Activated CD8-positive, alpha-beta memory T cell treated with anti-CD3 and anti-CD28 coated beads for 36 hours (primary cell): ENCODE data around the gene CFB. TPM values are rescaled to one million over a fixed set of nuclear protein-coding genes. Genes with fewer than 3 reads are reported as not detected.

Source experiments
- CTCF ChIA-PET: fragments of 350-600 bp; sonication (Branson Sonifier 250); formaldehyde crosslinking; loops from one replicate; lab custom pipeline; 2021; ENCODE audit warnings: antibody characterized with exemption; lab: Charles Lee
- POLR2A ChIA-PET: fragments of 350-600 bp; sonication (Branson Sonifier 250); formaldehyde crosslinking; loops from one replicate; lab custom pipeline; 2021; ENCODE audit warnings: antibody characterized with exemption; lab: Charles Lee
- total RNA-seq, 2 experiments: library from RNA; stranded (reverse); gene quantifications; one replicate each; pipeline ENCODE4 v1.2.3, GENCODE V29; 2021

The CFB gene
- total RNA-seq: not detected

GRCh38 chr6:31945507-31946369 is at the start of gene CFB:
CFB (plus strand) TSS chr6:31946095; CDS start chr6:31946222, 127 bp downstream.
- ChIA-PET POLR2A (interaction anchor here (0.6 kb wide), 1 partner anchor 189 kb away, joined by 7 read pairs; no protein-coding TSS in a partner anchor), CTCF (interaction anchor here (0.6 to 1.0 kb wide), 2 partner anchors 13 to 16 kb away, joined by 3 to 4 read pairs; partner anchors contain the start of genes NELFE and SKIC2)

- ChIA-PET CTCF (interaction anchor here (1.0 kb wide), 1 partner anchor 13 kb away, joined by 4 read pairs; no protein-coding TSS in a partner anchor), POLR2A (no interaction called here)
These were observed 49.4 kb upstream of the CFB start for GRCh38 chr6:31896493-31896855.

GRCh38 chr6:31896856-31897611 is 48.9 kb upstream of the CFB start:
- CTCF ChIA-PET: interaction anchor here (0.7 to 2.0 kb wide), 5 partner anchors 12 to 217 kb away, joined by 3 to 7 read pairs (median 4); partner anchors contain the start of gene NEU1
- POLR2A ChIA-PET: interaction anchor here (1.0 kb wide), 1 partner anchor 62 kb away, joined by 3 read pairs; the partner anchor contains the start of genes NELFE and SKIC2

- ChIA-PET CTCF (interaction anchor here (0.5 to 2.0 kb wide), 9 partner anchors 12 to 218 kb away, joined by 3 to 7 read pairs (median 4); partner anchors contain the start of genes DXO and NEU1), POLR2A (interaction anchor here (0.6 to 1.0 kb wide), 3 partner anchors 21 to 293 kb away, joined by 3 to 4 read pairs (median 4); partner anchors contain the start of genes NELFE and SKIC2)
These were observed 48.1 kb upstream of the CFB start, which contains the start of gene EHMT2 for GRCh38 chr6:31897612-31898382. EHMT2 (minus strand) TSS chr6:31897698; CDS start chr6:31897677, 21 bp downstream.

- POLR2A ChIA-PET: interaction anchor here (0.6 to 0.7 kb wide), 3 partner anchors 20 to 292 kb away, joined by 4 read pairs; no protein-coding TSS in a partner anchor
These were observed 47.4 kb upstream of the CFB start for GRCh38 chr6:31898383-31899011.

DNA sequence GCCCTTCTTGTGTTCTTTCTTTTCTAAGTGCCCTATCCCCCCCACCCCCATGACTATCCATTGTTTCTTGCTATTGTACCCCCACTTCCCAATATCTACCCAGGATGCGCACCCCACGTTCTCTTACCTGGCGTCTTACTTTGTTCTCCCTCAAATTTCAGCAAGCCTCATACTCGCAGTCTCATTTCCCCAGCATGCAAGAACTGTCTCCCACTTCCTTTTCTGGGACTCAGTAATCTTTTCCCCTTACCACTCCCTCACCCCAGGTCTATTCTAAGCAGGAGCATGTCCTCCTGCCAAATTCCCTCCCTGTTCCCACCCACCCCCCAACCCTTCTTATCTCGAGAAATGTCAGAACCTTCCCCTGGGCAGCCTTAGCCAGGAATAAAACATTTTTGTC is 46.7 kb upstream of the CFB start:
- ChIA-PET CTCF (interaction anchor here (0.9 to 2.0 kb wide), 3 partner anchors 11 to 73 kb away, joined by 3 to 7 read pairs (median 3); partner anchors contain the start of gene DXO), POLR2A (no interaction called here)

More at GRCh38 chr6:31898383-31899011, 47.4 kb upstream of the CFB start:
- CTCF ChIA-PET: interaction anchor here (0.5 to 2.0 kb wide), 7 partner anchors 11 to 73 kb away, joined by 3 to 7 read pairs (median 4); partner anchors contain the start of genes DXO and NEU1

GRCh38 chr6:31899882-31900722 is 45.8 kb upstream of the CFB start:
- ChIA-PET CTCF (no interaction called here), POLR2A (no interaction called here)

DNA sequence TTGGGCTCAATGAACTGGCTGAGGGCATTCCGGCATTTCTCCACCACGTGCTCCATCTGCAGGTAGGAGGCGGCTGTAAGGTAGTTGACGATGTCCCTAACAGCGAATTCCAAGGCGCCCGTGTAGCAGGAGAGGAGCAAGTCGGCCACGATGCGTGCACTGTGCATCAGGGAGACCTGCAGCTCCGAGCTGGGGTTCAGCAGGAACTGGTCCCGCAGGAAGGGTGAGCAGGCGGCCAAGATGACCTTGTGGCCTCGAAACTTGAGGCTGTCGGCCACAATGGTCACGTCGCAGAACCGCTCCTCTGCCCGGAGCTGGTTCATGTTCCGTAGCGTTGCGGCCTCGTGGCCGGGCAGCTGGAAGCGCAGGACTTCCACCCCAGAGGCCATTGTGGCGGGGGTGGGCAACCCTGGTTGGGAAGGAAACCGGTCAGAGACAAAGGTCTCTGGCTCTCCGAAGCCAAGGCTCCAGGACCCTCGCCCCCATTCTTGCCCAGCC is 44.9 kb upstream of the CFB start:
- ChIA-PET CTCF (no interaction called here), POLR2A (no interaction called here)

- POLR2A ChIA-PET: interaction anchor here (0.6 kb wide), 2 partner anchors 70 to 228 kb away, joined by 3 read pairs; partner anchors contain the start of gene DXO
These were observed 44.4 kb upstream of the CFB start for GRCh38 chr6:31901415-31901952.

DNA sequence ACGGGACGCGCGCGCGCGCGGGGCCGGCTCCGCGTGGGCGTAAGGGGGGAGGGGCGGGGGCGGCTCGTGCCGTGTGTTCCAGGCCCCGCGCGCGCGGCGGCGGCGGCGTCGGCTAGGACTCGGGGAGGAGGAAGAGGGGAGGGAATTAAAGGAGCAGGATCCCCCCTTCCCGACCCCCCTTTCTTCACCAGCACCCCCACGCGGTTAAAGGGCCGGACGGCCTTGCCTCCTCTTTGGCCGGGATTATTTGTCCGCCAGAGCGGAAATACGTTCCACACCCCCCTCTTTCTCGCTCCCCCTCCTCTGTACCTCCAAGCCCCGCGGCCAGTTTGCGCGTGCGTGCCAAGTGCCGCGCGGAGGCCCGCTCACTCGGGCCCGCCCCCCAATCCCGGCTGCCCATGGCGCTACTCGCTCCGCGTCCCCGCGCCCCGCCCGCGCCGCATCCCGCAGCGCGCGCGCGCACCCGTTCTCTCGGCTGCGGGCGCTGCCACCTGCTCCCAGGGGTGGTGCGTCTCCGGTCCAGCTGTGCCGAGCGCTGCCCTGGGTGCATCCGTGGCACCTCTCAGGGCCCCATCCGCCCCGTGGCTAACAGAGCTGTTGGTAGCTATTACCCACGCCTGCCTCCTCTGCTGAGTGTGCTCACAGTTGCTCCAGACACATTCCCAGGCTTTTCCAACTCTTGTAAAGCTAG is 43.8 kb upstream of the CFB start, which contains the start of gene ZBTB12:
ZBTB12 (minus strand) TSS at position 134 of the 691 bp plus-strand sequence. CDS start 781 bp downstream, outside the sequence.
- POLR2A ChIA-PET: interaction anchor here (0.6 to 0.9 kb wide), 4 partner anchors 67 to 227 kb away, joined by 3 to 5 read pairs (median 4); partner anchors contain the start of gene DXO
- CTCF ChIA-PET: interaction anchor here (0.8 to 0.9 kb wide), 2 partner anchors 12 to 50 kb away, joined by 3 read pairs; no protein-coding TSS in a partner anchor

More at GRCh38 chr6:31901415-31901952, 44.4 kb upstream of the CFB start:
- CTCF ChIA-PET: no interaction called here

GRCh38 chr6:31903957-31904356 is 41.9 kb upstream of the CFB start:
- ChIA-PET POLR2A (no interaction called here), CTCF (no interaction called here)

DNA sequence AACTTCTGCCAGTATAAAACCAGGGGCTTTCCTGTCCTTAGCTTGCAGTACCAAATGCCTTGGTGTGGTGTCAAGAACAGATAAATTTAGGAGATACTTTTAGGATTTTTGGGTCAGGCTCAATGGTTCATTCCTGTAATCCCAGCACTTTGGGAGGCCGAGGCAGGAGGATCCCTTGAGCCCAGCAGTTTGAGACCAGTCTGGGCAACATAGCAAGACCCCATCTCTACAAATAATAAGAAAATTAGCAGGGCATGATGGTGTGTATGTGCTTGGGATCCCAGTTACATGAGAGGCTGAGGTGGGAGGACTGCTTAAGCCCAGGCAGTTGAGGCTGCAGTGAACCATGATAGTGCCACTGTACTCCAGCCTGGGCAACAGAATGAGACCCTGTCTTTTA is 40.9 kb upstream of the CFB start:
- CTCF ChIA-PET: interaction anchor here (0.6 kb wide), 1 partner anchor 251 kb away, joined by 3 read pairs; no protein-coding TSS in a partner anchor
- POLR2A ChIA-PET: no interaction called here

- ChIA-PET CTCF (no interaction called here), POLR2A (no interaction called here)
These were observed 39.8 kb upstream of the CFB start for GRCh38 chr6:31906122-31906521.

GRCh38 chr6:31906727-31907126 is 39.2 kb upstream of the CFB start:
- ChIA-PET CTCF (interaction anchor here (0.6 kb wide), 1 partner anchor 141 kb away, joined by 3 read pairs; no protein-coding TSS in a partner anchor), POLR2A (interaction anchor here (0.6 kb wide), 1 partner anchor 186 kb away, joined by 4 read pairs; no protein-coding TSS in a partner anchor)

GRCh38 chr6:31907158-31907813 is 38.6 kb upstream of the CFB start:
- ChIA-PET POLR2A (interaction anchor here (0.6 kb wide), 1 partner anchor 186 kb away, joined by 4 read pairs; no protein-coding TSS in a partner anchor), CTCF (interaction anchor here (0.6 to 1.5 kb wide), 2 partner anchors 20 to 141 kb away, joined by 3 to 4 read pairs; no protein-coding TSS in a partner anchor)
